GM21447 (cell line): ENCODE results near the gene MALAT1.

Source experiments
- ATAC-seq: cut with Tn5 transposase; IDR thresholded peaks from one replicate; pipeline ENCODE4 v1.9.1; 2021; ENCODE audit not compliant: unreplicated experiment

MALAT1 gene

DNA sequence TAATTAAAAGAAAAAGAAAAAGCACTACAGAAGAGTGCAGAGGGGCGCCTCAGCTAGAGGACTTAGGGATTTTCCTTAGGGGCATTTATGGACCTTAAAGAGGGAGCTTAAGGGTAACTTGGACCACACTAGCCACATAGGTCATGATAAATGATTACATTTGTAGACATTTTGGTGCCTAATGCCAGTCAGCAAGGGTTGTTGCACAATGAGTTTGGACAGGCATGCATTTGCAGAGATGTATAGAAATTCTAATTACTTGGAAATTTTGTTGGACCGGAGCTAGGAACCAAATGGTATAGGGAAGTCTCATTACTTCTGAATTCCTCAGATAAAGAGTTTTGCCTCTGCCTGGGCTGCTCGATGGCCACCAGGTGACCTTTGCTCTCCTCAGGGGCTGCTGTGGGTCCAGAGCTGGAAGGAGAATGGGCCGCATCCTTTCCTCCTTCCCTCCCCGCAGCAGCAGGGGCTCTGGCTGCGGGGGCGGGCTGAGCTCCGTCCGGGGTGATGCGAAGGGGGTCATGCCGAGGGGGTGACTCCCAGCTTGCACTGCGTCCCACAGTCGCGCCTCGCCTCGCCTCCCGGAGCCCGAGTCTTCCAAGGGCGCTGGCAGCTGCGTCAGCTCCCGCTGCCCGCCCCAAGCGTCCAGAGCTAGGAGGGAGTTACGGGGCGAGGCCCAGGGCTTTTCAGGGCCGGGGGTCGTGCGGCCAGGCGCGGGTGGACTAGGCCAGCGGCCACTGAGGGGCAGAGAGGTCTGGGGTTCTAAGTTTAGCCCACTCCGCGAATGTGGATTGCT is 20.3 kb upstream of the MALAT1 start:
- no peak for ATAC-seq

DNA sequence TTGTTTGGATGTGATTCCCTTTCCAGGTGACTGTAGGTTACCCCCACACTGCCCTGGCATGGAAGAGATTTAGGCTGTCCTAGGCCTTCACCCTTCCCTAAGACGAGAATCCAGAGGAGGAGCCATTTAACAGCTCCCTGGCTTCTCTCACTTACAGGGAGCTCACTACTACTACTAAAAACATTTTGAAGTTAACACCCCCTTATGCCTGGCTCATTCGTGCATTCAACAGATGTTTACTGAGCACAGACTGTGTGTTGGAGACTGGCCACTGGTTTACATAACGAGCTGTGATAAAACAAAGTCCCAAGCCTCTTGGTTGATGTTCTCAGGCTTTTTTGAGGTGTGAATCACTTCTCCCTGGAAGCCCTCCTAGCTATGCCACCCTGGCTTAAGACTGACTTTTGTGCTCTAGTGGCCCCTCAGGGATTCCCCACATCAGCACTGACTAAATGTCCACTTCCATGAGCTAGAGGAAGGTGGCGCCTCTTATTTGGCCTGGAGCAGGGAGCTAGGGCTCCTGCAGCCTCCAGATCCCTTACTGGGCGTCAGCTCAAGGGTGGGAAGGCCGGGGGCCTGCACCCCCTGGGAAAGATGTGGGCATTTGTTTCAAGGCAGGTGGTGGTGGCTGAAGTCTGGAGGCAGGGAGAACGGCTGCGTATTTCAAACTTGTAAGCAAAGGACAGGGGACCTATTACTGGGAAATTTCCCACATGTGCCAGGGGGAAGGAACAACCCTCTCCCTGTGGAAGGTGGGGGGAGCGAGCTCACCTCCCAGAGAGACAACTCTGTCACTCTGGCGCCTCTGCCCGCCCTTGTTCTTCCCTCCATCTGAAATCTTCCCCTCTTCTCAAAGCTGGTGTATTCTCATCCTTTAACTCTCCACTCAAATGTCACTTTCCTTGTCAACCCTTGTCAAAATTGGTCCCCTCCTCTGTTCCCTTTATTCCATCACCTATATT is 19.4 kb upstream of the MALAT1 start:
- no peak for ATAC-seq

DNA sequence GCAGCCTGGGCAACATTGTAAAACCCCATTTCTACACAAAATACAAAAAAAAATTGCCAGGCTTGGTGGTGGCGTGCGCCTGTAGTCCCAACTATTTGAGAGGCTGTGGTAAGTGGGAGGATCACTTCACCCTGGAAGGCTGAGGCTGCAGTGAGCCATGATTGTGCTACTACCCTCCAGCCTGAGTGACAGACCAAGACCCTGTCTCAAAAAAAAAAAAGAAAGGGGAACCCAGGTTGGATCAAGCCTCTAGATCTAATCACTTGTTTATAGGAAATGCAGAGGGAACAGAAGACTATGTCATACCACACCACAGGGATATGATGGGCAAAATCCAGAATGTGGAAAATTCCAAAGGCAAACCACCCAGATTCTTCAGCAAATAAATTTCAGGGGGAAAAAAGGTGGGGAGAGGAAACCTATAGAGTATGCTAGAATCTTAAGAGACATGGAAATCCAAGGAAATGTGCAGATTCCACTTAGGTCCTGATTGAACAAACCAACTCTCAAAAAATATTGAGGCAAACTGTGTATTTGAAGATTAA is 16.5 kb upstream of the MALAT1 start:
- ATAC-seq = no peak

DNA sequence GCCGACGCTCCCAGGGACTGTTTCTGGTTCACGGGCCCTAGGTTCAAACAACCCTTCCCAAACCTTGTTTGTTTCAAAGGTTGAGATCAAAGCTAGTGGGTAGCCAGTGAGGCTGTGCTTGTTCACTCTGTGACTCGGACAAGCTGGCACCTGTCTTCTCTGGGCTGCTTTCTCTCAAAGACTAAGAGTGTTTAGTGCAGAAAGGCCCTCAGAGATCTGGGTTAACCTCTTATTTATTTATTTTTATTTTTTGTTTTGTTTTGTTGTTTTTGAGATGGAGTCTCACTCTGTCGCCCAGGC is 13.0 kb upstream of the MALAT1 start:
- no peak for ATAC-seq

DNA sequence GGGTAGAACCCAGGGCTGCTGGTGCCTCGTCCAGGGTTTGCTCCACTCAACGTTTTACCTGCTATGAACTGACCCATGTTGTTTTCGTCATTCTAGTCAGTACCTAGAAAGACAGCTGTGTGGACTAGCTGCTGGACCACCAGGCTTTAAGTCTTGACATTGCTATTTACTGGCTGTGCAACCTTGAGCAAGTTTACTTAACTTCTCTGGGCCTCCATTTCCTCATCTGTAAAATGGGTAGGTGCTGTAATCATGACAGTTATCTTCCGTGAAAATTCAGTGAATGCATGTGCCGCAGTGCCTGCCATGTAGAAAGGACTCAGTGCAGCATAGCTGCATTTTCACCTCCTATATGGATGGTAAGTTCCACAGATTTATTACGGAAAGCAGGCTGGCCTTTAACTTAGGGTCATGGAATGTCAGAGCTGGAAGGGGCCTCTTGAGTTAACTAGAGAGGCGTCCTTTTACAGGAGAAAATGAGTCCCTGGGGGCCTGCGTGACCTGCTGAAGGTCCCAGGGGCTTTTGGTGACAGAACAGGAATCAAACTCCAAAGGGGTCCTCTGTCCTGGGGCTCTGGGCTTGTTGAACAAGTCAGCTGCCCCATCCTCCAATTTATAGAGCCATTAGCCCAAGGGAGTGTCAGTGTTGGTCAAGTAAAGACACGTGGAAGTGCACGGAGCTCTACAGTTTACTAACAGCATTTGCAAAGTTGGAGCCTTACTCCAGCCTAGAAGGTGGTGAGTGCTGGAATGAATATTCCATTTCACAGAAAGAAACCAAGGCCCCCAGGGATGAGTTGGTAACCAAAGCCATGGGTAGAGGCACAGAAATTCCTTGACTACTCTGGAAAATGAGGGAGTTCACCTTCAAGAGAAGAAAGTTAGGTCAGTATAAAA is 12.0 kb upstream of the MALAT1 start:
- no peak for ATAC-seq

DNA sequence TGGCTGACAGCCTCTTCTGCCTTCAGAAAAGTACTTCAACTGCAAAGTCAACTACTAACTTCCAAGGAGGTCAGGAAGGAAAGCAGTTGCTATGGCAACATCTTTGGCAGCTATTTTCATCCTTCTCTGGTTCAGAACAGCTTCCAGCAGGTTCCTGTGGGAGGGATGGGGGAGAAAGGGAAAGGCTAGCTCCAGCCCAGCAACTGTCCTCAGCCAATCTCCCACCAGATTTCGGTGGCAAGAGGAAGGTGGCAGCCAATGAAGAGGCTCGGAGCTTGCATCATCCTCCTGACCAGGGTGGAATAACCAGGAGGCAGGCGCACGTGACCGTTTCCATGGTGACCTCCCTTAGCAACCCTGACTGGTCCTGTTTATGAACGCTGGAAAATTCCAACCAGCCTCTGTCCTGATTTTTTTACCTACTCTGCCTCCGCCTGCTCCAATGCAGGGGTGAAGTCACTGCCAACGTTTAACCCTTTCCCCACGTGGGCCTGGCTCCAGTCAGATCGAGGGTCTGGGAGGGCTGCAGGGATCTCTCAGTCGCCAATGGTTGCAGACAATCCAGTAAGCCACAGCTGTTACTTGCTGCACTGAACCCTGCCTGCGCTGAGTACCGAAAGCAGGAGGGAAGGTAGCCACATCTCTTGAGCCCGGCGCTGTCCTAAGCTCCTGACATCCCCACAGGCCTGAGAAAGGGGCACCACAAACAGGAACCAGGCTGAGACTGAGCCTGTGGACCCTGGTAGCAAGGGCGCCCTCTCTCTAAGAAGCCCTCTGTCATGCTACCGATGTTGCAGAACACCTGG is 11.2 kb upstream of the MALAT1 start:
- peak; percentile 41 for ATAC-seq

DNA sequence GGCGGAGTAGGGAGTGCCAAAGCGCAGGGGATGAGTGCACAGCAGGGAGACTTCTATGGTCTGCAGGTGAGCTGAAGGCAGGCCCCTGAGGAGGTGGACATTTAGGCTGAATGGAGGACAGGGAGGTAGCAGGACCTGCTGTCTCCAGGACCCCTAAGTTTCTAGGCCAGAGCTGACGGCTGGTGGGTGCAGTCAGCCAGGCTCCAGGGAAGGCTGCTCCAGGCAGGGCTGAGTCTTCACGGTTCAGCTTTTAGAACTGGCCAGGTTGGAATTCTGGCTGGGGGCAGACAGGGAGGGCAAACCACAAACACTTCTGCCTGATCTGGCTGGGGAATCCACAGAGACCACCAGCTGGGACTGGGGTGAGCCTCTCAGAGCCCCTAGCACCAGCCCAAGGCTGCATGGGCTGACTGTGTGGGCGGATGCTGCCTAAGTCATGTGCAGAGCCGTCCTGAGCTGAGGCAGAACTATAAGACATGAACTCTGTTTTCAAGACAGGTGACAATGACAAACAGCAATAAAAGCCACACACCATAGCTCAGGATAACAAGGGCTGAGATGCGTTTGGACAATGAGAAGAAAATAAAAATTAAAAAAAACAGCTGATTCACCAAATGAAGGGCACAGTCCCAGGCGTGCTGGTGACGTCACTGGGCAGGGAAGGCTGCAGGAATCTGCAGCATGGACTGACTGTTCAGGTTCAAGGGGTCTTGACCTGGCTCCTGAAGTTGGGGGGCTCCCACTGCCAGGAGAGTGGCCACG is 10.4 kb upstream of the MALAT1 start:
- no peak for ATAC-seq

DNA sequence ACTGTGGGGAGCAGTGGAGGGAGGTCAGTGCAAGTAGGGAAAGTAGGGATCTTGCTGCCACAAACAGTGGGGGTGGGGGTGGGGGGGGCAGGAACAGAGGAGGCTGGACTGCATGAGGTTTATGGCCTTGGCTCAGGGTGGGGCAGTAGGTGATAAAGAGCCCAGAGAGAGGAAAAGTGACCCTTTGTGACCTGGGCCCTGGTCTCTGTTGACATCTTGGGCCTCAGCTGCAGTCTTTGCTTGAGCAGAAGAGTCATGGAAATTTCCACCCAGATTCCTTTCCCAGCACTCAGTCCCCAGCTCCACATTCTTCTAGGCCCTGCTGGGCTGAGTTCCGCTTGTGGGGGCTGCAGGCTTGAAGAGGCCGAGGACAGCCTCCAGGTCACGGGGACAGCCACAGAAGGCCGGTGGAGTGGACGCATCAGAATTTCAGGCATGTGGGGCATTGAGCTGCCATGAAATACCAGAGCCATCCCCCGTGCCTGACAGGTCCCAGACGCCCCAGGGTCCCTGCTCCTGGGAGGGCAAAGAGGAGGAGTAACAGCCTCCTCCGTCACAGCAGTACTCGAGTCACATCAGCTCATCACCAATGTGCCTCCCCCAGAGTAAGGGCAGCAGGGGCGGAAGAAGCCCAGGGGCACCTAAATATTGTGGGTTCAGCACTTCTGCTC is 9.7 kb upstream of the MALAT1 start:
- ATAC-seq = no peak

DNA sequence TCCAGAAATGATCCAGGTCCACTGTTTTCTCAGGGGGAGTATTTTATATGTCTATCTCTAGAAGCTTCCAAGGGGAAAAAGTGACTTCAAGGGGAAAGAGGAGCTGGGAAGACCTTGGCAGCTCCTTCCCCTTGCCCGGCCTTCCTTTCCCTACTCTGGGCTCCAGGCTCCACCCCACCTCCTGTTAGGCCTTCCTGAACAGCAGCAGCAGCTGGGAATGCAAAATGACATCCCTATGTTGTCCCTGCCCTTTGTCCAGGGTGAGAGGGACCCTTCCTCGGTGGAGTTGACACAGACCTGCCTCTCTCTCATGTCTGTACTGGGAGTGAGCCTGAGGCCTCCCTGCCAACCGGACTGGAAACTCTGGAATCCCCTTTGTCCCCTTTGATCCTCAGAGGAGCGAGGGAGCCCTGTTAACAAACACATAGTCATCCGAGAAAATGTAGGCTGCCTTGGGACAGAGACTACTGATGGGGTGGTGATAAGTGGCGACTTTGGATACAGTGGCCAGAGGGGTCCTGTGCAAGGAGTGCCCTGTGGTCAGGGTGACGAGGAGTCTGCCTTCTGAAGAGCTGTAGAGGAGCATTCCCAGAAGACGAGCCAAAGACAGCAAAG is 9.0 kb upstream of the MALAT1 start:
- ATAC-seq = no peak

DNA sequence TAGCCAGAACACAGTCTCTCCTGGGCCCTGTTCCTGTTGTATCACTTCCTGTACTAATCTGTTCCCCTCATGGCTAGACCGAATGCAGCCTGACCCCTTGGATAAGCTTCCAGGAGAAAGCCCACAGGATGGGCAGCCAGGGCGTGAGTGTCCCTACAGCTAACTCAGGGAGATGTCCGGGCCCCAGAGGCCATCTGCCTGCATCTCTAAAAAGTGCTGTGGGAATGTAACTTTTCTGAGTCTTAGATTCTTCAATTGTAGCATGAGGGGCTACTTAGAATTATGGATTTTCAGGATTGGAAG is 7.7 kb upstream of the MALAT1 start:
- ATAC-seq = no peak

DNA sequence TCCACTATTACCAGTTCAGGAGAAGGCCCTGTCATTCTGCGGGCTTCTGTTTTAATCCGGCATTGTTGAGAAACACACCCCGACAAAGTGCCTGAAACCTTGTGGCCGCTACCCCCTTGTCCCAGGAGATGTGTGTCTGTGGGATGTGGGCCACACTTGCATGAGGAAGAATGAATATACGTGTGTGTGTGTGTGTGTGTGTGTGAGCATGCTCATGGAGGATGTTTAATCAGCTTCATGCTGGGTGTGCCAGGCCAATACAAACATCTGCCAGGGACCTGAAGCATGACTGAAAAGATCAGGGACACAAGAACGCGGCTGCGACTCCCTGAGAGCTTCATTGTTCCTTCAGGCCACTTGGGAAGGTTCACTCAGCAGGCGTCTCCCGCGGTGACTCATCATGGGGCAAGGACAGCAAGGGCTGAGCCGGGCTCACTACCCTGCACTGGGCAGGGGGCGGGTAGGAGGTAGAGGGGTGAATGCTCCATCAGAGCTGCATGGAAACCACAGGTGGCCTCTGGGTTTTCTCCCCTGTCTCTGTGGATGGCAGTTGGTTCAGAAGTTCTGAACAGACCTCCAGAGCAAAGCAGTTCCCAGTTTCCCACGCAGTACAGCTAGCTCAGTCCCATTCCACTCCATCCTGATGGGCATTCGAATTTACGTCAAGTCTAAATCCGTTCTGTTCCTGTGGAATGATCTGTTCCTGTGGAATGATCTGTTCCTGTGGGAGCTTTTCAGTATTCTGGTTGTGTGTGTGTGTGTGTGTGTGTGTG is 7.0 kb upstream of the MALAT1 start:
- ATAC-seq = no peak

DNA sequence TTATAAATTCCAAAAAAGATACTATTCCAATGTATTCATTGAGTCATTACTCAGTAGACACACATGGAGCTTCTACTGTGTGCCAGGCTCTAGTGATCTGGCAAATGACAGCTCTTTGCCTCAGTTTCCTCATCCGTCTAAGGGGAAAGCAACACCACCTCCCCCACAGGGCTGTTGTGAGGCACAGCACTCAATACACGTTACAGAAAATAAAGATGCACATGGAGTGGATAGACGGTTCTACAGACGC is 6.5 kb upstream of the MALAT1 start:
- ATAC-seq = no peak

DNA sequence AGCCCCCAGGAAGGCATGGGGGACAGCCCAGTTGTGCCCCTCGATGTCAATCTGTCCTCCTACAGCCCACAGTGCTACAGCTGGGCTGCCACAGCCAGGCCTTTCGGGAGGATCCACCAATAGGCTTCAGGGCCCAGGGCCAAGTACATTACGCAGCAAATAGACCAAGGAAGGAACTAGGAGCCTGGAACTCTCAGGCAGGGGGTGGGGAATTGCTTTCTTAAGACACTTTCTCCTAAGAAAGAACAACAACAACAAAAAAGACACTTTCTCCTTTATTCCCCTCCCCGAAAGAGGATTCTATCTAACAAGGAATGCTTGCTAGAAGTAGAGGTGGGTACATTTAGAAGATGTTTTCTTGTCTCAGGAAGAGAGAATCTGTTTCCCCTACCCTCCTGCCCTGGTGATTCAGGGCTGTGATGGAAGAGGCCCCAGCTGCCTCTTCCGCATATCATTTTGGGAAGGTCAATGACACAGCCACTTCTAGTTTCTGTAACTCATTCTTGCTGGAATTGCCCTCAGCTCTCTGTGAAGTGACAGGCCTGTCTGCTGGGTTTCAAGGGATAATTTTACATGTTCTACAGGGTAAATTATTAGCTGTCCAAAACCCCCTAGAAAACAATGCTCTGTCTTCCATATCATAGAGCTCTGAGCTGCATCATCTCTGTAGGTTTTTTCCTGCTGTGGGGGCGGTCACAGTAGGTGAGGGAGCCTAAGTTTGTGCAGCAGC is 6.0 kb upstream of the MALAT1 start:
- no peak for ATAC-seq

DNA sequence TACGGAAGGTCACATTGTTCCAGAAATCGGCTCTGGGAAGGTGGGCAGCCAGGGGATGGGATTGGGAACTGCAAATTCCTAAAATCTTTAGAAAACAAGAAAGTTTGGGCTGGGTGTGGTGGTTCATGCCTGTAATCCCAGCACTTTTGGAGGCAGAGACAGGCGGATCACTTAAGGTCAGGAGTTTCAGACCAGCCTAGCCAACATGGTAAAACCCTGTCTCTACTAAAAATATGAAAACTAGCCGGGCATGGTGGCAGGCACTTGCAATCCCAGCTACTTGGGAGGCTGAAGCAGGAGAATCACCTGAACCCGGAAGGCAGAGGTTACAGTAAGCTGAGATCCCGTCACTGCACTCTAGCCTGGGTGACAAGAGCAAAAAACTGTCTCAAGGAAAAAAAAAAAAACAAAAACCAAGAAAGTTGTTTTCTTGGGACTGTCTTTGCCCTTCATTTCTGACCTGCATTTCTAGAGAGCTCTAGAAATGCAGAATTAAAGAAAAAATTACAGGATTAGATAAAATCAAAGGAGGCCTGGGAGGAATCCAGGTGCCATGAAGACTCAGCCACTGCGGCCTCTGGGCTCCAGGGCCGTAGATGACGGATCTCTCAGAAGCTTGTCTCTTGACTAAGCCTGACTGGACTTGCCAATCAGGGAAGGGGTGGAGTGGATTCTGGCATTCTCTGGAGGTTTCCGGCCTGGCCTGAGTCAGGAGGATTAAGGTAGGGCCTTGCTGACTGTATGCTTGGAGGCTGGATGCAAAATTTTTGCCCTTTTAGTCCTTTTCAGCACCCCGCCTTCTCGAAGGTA is 5.3 kb upstream of the MALAT1 start:
- no peak for ATAC-seq

DNA sequence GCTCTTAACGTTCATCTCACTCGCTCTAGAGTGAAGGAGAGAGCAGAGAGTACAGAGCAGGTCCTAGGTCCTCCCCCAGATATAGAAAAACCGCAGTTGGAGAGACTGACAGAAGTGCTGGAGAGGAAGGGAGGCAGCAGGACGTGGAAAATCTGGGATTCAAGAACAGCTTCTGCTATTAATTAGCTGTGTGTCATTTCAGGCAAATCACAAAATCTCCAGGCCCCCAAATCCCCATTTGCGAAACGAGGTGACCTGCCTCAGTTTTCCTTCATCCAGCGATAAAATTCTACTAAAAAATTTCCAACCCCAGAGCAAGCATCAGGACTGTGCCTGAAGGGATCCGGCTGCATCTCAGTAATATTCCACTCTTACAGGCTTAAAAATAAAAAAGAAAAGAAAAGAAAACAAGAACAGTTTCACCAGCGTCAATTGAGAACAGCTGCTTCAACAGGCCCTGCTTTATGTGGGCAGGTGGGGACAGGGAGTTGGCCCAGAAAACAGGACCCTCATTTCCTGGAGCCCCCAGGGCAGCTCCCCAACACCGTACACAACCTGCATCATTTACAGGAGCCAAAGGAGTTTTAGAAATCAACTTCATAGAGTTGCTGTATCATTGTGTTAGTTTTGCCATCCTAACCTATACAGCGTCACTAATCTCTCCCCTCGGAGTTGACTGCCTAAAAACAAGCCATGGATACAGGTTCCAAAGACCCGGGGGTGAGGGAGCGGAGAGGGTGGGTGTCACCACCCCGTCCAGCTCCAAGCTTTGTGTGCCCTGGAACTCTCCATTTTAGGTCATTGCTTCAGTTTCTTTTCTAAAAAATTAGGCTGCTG is 2.3 kb upstream of the MALAT1 start:
- ATAC-seq = peak; percentile 1
